ENCODE measurements around the gene CDYL2.
A peak's percentile ranks its signal among the peaks of the same experiment; 100 is the strongest.

The CDYL2 gene

DNA sequence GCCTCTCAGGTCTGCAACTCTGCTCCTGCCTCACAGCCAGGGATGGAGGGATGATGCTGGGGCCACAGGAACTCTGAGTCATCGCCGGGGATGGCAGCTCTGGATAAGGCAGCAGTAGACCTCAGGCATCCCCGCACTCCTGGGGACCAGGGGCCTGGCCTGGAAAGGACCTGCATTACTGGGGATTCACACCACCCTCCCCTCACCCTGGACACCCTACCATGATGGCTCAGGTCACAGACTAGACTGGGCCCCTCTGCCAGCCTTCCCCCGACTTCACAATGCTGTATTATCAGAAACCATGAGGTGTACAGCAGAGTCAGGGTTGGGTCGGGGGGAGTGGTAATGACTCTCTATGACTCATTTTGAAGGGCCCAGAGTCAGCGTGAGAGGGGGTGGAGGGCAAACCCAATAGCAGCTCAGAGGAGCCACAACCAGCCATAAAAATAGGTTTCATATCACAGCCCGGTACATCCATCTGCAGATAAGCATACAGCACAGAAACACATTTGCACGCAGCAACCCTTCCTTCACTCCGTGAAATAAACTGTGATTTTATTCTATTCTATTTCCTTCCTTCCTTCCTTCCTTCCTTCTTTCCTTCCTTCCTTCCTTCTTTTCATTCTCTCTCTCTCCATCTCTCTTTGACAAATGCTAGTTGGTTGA is 234.8 kb downstream of the CDYL2 start:
- DNase-seq (ENCODE audit: low spot score), result peak; percentile 76
- TF ChIP-seq, protein P1, sequence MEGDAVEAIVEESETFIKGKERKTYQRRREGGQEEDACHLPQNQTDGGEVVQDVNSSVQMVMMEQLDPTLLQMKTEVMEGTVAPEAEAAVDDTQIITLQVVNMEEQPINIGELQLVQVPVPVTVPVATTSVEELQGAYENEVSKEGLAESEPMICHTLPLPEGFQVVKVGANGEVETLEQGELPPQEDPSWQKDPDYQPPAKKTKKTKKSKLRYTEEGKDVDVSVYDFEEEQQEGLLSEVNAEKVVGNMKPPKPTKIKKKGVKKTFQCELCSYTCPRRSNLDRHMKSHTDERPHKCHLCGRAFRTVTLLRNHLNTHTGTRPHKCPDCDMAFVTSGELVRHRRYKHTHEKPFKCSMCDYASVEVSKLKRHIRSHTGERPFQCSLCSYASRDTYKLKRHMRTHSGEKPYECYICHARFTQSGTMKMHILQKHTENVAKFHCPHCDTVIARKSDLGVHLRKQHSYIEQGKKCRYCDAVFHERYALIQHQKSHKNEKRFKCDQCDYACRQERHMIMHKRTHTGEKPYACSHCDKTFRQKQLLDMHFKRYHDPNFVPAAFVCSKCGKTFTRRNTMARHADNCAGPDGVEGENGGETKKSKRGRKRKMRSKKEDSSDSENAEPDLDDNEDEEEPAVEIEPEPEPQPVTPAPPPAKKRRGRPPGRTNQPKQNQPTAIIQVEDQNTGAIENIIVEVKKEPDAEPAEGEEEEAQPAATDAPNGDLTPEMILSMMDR (IDR thresholded peaks at IDR 0.05; ENCODE audit: borderline replicate concordance, control extremely low read depth, extremely low read depth, insufficient read depth, missing control alignments), result no peak
- in situ Hi-C loops (cut with MboI; ENCODE audit: low sequenced_read_pairs, unreplicated experiment), result no loop called here

GRCh38 chr16:80564394-80564793 is 240.0 kb downstream of the CDYL2 start:
- DNase-seq (ENCODE audit: low spot score), result no peak
- TF ChIP-seq, protein P1 (IDR thresholded peaks at IDR 0.05; ENCODE audit: borderline replicate concordance, control extremely low read depth, extremely low read depth, insufficient read depth, missing control alignments), result no peak
- in situ Hi-C loops (cut with MboI; ENCODE audit: low sequenced_read_pairs, unreplicated experiment), result no loop called here

GRCh38 chr16:80563066-80563465 is 241.3 kb downstream of the CDYL2 start:
- in situ Hi-C loops (cut with MboI; ENCODE audit: low sequenced_read_pairs, unreplicated experiment), result no loop called here
- no peak for DNase-seq (ENCODE audit: low spot score)
- TF ChIP-seq, protein P1 (IDR thresholded peaks at IDR 0.05; ENCODE audit: borderline replicate concordance, control extremely low read depth, extremely low read depth, insufficient read depth, missing control alignments), result no peak

GRCh38 chr16:80559369-80559768 is 245.0 kb downstream of the CDYL2 start:
- no peak for DNase-seq (ENCODE audit: low spot score)
- in situ Hi-C loops (cut with MboI; ENCODE audit: low sequenced_read_pairs, unreplicated experiment), result no loop called here
- TF ChIP-seq, protein P1 (IDR thresholded peaks at IDR 0.05; ENCODE audit: borderline replicate concordance, control extremely low read depth, extremely low read depth, insufficient read depth, missing control alignments), result no peak

DNA sequence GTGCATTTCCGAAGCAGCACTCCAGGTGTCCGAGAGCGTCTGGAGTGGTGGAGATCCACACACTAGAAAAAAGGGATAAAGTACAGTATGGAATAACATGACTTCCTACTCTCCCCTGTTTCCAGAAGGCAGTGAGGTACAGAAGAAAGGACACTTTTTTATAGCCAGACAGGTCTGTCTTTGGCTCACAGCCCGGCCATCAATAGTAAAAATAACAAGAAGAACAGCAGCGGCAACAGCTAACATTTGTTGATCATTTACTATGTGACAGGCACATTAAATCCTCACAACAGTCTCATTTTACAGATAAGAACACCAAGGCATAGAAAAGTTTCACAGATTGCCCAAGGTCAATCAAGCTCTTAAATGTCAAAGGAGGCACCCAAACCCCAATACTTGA is 247.4 kb downstream of the CDYL2 start:
- TF ChIP-seq, protein P1 (IDR thresholded peaks at IDR 0.05; ENCODE audit: borderline replicate concordance, control extremely low read depth, extremely low read depth, insufficient read depth, missing control alignments), result no peak
- DNase-seq (ENCODE audit: low spot score), result no peak
- in situ Hi-C loops (cut with MboI; ENCODE audit: low sequenced_read_pairs, unreplicated experiment), result no loop called here

GRCh38 chr16:80556481-80556880 is 247.9 kb downstream of the CDYL2 start:
- TF ChIP-seq, protein P1 (IDR thresholded peaks at IDR 0.05; ENCODE audit: borderline replicate concordance, control extremely low read depth, extremely low read depth, insufficient read depth, missing control alignments), result no peak
- in situ Hi-C loops (cut with MboI; ENCODE audit: low sequenced_read_pairs, unreplicated experiment), result no loop called here

More at GRCh38 chr16:80556481-80556880, 247.9 kb downstream of the CDYL2 start:
- DNase-seq (ENCODE audit: low spot score), result no peak

Measured in GM13976 (cell line).